Colonic mucosa (tissue), 4 donors: Measurements from ENCODE around the gene BRINP2. TPM values are rescaled to one million over a fixed set of nuclear protein-coding genes. Genes with fewer than 3 reads are reported as not detected.

ENCODE experiments used
- DNase-seq: peaks from one replicate; pipeline ENCODE4 v3.0.0-alpha.2; 2020
- H3K27ac ChIP-seq: fragments of 200-600 bp; one replicate; pipeline ENCODE4 v1.8.0; 2021
- H3K27me3 ChIP-seq: fragments of 200-600 bp; one replicate; pipeline ENCODE4 v1.8.0; 2021
- H3K36me3 ChIP-seq: fragments of 200-600 bp; one replicate; pipeline ENCODE4 v1.8.0; 2021
- H3K4me1 ChIP-seq: fragments of 200-600 bp; one replicate; pipeline ENCODE4 v1.8.0; 2021; ENCODE audit warnings: mild to moderate bottlenecking
- H3K4me3 ChIP-seq: fragments of 200-600 bp; one replicate; pipeline ENCODE4 v1.8.0; 2021
- H3K9ac ChIP-seq, 2 donors: one replicate each; pipeline ENCODE4 v1.7.0; 2013; ENCODE audit warnings: control low read depth in 2 of 2, low read depth in 2 of 2, low read length in 2 of 2
- H3K9me3 ChIP-seq: fragments of 200-600 bp; one replicate; pipeline ENCODE4 v1.8.0; 2021
- CTCF ChIP-seq: fragments of 200-600 bp; IDR thresholded peaks from one replicate; pipeline ENCODE4 v1.8.0; 2022; ENCODE audit warnings: antibody characterized with exemption, mild to moderate bottlenecking
- intact Hi-C: fragments of 100-400 bp; cut with DNase I; formaldehyde crosslinking; loops from one replicate; pipeline ENCODE4 v1.14.1; 2022
- total RNA-seq, 2 donors: library from RNA; stranded (reverse); fragmentation: NEBNext Ultra II Directional in 1 of 2; extraction: Animal tissue kit (Norgen Biotek cat#: 25700) in 1 of 2; gene quantifications; one replicate each; pipeline ENCODE4 v1.2.1, GENCODE V29; 2021
- donor health status: healthy.
- donor health status: DM: no; HTN: no; CAD: no.
- donor health status: DM: no; HTN: no; CAD: no.

The BRINP2 gene
- total RNA-seq, 2 donors from 2014 or later = not detected

- H3K4me3 ChIP-seq = no peak overlapping the region
- no peaks in the 10 kb centered on the region for H3K4me1 ChIP-seq
- no peak for DNase-seq
- no peaks in the 10 kb centered on the region for H3K36me3 ChIP-seq
- no peak overlapping the region for H3K9ac ChIP-seq
- intact Hi-C loops = no loop called here
- H3K27ac ChIP-seq = no peak overlapping the region
- no peak for TF ChIP-seq CTCF
- no peaks in the 10 kb centered on the region for H3K9me3 ChIP-seq
- no peaks in the 10 kb centered on the region for H3K27me3 ChIP-seq
Observed at GRCh38 chr1:177145106-177146070, 25.4 kb upstream of the BRINP2 start.

GRCh38 chr1:177146499-177146898 is 24.3 kb upstream of the BRINP2 start:
- Histone ChIP-seq H3K4me1 (no peaks in the 10 kb centered on the region), H3K27me3 (no peaks in the 10 kb centered on the region), H3K36me3 (no peaks in the 10 kb centered on the region), H3K27ac (no peak overlapping the region), H3K9me3 (no peaks in the 10 kb centered on the region), H3K9ac (no peak overlapping the region), H3K4me3 (no peak overlapping the region)
- TF ChIP-seq CTCF = no peak
- DNase-seq = no peak
- intact Hi-C loops = no loop called here

- Histone ChIP-seq H3K36me3 (no peaks in the 10 kb centered on the region), H3K4me3 (no peak overlapping the region), H3K27me3 (peaks cover 32% of the 10 kb centered on the region), H3K27ac (no peak overlapping the region), H3K9ac (no peak overlapping the region), H3K4me1 (no peaks in the 10 kb centered on the region), H3K9me3 (no peaks in the 10 kb centered on the region)
- intact Hi-C loops = no loop called here
- DNase-seq = no peak
- no peak for TF ChIP-seq CTCF
Observed at GRCh38 chr1:177162243-177162642, 8.5 kb upstream of the BRINP2 start.

GRCh38 chr1:177163844-177164379 is 6.8 kb upstream of the BRINP2 start:
- H3K4me1 ChIP-seq = no peaks in the 10 kb centered on the region
- peaks cover 32% of the 10 kb centered on the region for H3K27me3 ChIP-seq
- no peak overlapping the region for H3K27ac ChIP-seq
- intact Hi-C loops = no loop called here
- no peak for DNase-seq
- no peaks in the 10 kb centered on the region for H3K9me3 ChIP-seq
- no peak for TF ChIP-seq CTCF
- H3K4me3 ChIP-seq = no peak overlapping the region
- no peak overlapping the region for H3K9ac ChIP-seq
- no peaks in the 10 kb centered on the region for H3K36me3 ChIP-seq

- peaks cover 32% of the 10 kb centered on the region for H3K27me3 ChIP-seq
- no peak within 1 kb of the TSS for H3K27ac ChIP-seq
- DNase-seq = no peak
- H3K4me3 ChIP-seq = no peak within 1 kb of the TSS
- H3K9ac ChIP-seq = no peak within 1 kb of the TSS
- no peaks in the 10 kb centered on the region for H3K36me3 ChIP-seq
- H3K4me1 ChIP-seq = no peaks in the 10 kb centered on the region
- no peaks in the 10 kb centered on the region for H3K9me3 ChIP-seq
- intact Hi-C loops = no loop called here
- no peak for TF ChIP-seq CTCF
Observed at GRCh38 chr1:177164380-177165068, 6.2 kb upstream of the BRINP2 start, which contains the start of gene ASTN1. Gene ASTN1, minus strand, starts transcription at chr1:177164712. Its CDS starts 36 bp downstream, at chr1:177164676.
